ENCODE data around the gene FAM78B.

The FAM78B gene

DNA sequence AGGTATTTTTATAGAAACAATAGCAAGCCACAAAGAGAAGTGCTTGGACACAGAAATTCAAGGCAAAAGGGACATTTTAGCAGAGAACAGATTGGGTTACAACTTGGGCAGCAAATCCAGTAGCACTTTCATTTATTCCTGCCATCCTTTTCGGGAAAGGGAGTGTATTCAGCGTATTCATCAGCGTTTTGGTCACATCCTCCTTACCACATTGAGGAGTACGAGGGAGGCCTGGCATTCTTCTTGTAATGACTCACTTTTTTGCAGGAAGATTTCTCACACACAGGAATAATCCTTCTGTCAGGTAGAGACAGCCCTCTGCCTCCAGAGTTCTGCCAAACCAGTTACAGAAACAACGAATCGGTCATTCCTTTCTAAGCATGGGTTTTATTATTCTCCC is 18.1 kb upstream of the FAM78B start:
- H3K4me3 ChIP-seq (ENCODE audit: low read depth, low read length, poor library complexity, severe bottlenecking), result no peak overlapping the region
- no peak overlapping the region for H3K27ac ChIP-seq (ENCODE audit: low read depth, low read length, poor library complexity, severe bottlenecking)
- no peak overlapping the region for H3K9ac ChIP-seq (ENCODE audit: low read length)
- TF ChIP-seq, protein P1, sequence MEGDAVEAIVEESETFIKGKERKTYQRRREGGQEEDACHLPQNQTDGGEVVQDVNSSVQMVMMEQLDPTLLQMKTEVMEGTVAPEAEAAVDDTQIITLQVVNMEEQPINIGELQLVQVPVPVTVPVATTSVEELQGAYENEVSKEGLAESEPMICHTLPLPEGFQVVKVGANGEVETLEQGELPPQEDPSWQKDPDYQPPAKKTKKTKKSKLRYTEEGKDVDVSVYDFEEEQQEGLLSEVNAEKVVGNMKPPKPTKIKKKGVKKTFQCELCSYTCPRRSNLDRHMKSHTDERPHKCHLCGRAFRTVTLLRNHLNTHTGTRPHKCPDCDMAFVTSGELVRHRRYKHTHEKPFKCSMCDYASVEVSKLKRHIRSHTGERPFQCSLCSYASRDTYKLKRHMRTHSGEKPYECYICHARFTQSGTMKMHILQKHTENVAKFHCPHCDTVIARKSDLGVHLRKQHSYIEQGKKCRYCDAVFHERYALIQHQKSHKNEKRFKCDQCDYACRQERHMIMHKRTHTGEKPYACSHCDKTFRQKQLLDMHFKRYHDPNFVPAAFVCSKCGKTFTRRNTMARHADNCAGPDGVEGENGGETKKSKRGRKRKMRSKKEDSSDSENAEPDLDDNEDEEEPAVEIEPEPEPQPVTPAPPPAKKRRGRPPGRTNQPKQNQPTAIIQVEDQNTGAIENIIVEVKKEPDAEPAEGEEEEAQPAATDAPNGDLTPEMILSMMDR (IDR thresholded peaks at IDR 0.05; ENCODE audit: low read length), result no peak
- TF ChIP-seq EZH2 (IDR thresholded peaks at IDR 0.05; ENCODE audit: borderline replicate concordance, low read length), result no peak
- no peaks in the 10 kb centered on the region for H4K20me1 ChIP-seq (ENCODE audit: insufficient read depth, low read length)
- H3K9me3 ChIP-seq (ENCODE audit: low read length), result no peaks in the 10 kb centered on the region
- no peaks in the 10 kb centered on the region for H3K27me3 ChIP-seq (ENCODE audit: insufficient read depth, low read length)
- H3K4me2 ChIP-seq (ENCODE audit: low read length), result no peak overlapping the region
- no peaks in the 10 kb centered on the region for H3K4me1 ChIP-seq (ENCODE audit: insufficient read depth, low read length, severe bottlenecking)
- no peaks in the 10 kb centered on the region for H3K9me2 ChIP-seq (ENCODE audit: low read depth, low read length)
- H3K79me2 ChIP-seq (ENCODE audit: insufficient read depth, low read length), result no peaks in the 10 kb centered on the region
- no peak overlapping the region for H2AFZ ChIP-seq (ENCODE audit: low read length)
- no peaks in the 10 kb centered on the region for H3K36me3 ChIP-seq (ENCODE audit: insufficient read depth, low read length)
- H3F3A ChIP-seq (ENCODE audit: insufficient read depth, low read length), result no peaks in the 10 kb centered on the region

DNA sequence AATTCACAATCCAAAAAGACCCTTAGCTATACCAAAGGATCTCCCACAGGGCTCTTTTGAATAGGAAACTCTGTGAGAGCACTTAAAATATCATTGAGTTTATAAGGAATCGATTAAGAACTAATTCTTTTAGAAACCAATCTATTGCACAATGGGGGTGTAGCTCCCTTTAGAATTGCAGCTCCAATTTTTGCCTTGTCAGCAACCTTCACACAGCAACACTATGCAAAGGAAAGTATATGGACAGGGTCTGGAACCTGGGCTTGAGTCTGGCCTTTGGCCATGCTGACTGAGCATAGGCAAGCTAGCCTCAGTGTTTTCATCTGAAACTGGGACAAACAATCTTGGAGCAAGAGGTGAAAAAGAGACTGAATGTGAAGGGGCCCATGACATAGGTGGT is 17.2 kb upstream of the FAM78B start:
- Histone ChIP-seq H3K27me3 (ENCODE audit: insufficient read depth, low read length) (no peaks in the 10 kb centered on the region), H4K20me1 (ENCODE audit: insufficient read depth, low read length) (no peaks in the 10 kb centered on the region), H3K4me1 (ENCODE audit: insufficient read depth, low read length, severe bottlenecking) (no peaks in the 10 kb centered on the region), H3K4me3 (ENCODE audit: low read depth, low read length, poor library complexity, severe bottlenecking) (no peak overlapping the region), H3K27ac (ENCODE audit: low read depth, low read length, poor library complexity, severe bottlenecking) (no peak overlapping the region), H3K36me3 (ENCODE audit: insufficient read depth, low read length) (no peaks in the 10 kb centered on the region), H3K4me2 (ENCODE audit: low read length) (no peak overlapping the region), H3K9me3 (ENCODE audit: low read length) (no peaks in the 10 kb centered on the region), H2AFZ (ENCODE audit: low read length) (no peak overlapping the region), H3K9me2 (ENCODE audit: low read depth, low read length) (no peaks in the 10 kb centered on the region), H3K79me2 (ENCODE audit: insufficient read depth, low read length) (no peaks in the 10 kb centered on the region), H3F3A (ENCODE audit: insufficient read depth, low read length) (no peaks in the 10 kb centered on the region), H3K9ac (ENCODE audit: low read length) (no peak overlapping the region)
- no peak for TF ChIP-seq EZH2 (IDR thresholded peaks at IDR 0.05; ENCODE audit: borderline replicate concordance, low read length)
- TF ChIP-seq, protein P1 (IDR thresholded peaks at IDR 0.05; ENCODE audit: low read length), result no peak

DNA sequence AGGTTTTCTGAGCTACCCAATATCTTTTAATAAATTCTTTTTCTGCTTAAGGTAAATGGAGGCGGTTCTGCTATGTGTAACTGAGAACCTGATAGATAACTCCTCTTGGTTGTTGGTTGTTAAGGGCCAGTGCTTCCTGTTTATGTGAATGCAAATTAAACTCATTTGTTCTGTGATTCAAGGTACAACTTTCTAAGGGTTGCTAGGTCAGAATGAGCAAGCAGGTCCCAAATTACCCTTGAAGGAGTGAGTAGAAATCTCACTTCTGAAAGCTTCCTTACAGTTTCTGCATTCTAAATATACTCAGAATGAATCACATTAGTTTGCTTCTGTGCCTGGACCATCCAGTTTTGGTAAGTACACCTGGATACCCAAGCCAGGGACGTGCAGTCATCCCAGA is 15.5 kb upstream of the FAM78B start:
- no peaks in the 10 kb centered on the region for H3K36me3 ChIP-seq (ENCODE audit: insufficient read depth, low read length)
- no peak overlapping the region for H3K4me2 ChIP-seq (ENCODE audit: low read length)
- no peaks in the 10 kb centered on the region for H3K9me2 ChIP-seq (ENCODE audit: low read depth, low read length)
- H3K79me2 ChIP-seq (ENCODE audit: insufficient read depth, low read length), result no peaks in the 10 kb centered on the region
- H3K4me1 ChIP-seq (ENCODE audit: insufficient read depth, low read length, severe bottlenecking), result no peaks in the 10 kb centered on the region
- no peak overlapping the region for H3K4me3 ChIP-seq (ENCODE audit: low read depth, low read length, poor library complexity, severe bottlenecking)
- H2AFZ ChIP-seq (ENCODE audit: low read length), result no peak overlapping the region
- no peak overlapping the region for H3K27ac ChIP-seq (ENCODE audit: low read depth, low read length, poor library complexity, severe bottlenecking)
- H3K27me3 ChIP-seq (ENCODE audit: insufficient read depth, low read length), result no peaks in the 10 kb centered on the region
- H3K9me3 ChIP-seq (ENCODE audit: low read length), result no peaks in the 10 kb centered on the region
- H4K20me1 ChIP-seq (ENCODE audit: insufficient read depth, low read length), result no peaks in the 10 kb centered on the region
- no peak overlapping the region for H3K9ac ChIP-seq (ENCODE audit: low read length)
- TF ChIP-seq, protein P1 (IDR thresholded peaks at IDR 0.05; ENCODE audit: low read length), result no peak
- TF ChIP-seq EZH2 (IDR thresholded peaks at IDR 0.05; ENCODE audit: borderline replicate concordance, low read length), result no peak
- no peaks in the 10 kb centered on the region for H3F3A ChIP-seq (ENCODE audit: insufficient read depth, low read length)

All from OCI-LY1 (cell line).